OCI-LY3 (cell line): ENCODE data around the gene VPS35.

Experiments
- H2AFZ ChIP-seq: fragments of 200-600, 300-600 bp; shearing (Covaris generic); 2 replicates; pipeline ENCODE4 v1.6.0; 2014; ENCODE audit warnings: antibody characterized with exemption, low read depth, low read length
- H3K27ac ChIP-seq: fragments of 200-600, 300-600 bp; sonication (generic); 2 replicates; pipeline ENCODE4 v1.5.1; 2014; ENCODE audit warnings: mild to moderate bottlenecking, low read length, moderate library complexity, mixed read lengths
- H3K27me3 ChIP-seq: fragments of 200-600, 300-600 bp; sonication (generic); 2 replicates; pipeline ENCODE4 v1.6.1; 2014; ENCODE audit warnings: low read depth, low read length, mixed read lengths
- H3K36me3 ChIP-seq: fragments of 200-600, 300-600 bp; sonication (generic); replicated peaks from 2 replicates; pipeline ENCODE3; 2014; ENCODE audit warnings: low read depth, low read length, mixed read lengths
- H3K4me1 ChIP-seq: fragments of 300-600, 200-600 bp; sonication (generic); 2 replicates; pipeline ENCODE4 v1.6.1; 2014; ENCODE audit warnings: low read length, mixed read lengths
- H3K4me2 ChIP-seq: fragments of 200-600, 300-600 bp; sonication (generic); 2 replicates; pipeline ENCODE4 v1.6.1; 2014; ENCODE audit warnings: low read length, mixed read lengths
- H3K4me3 ChIP-seq: fragments of 300-600, 200-600 bp; sonication (generic); 2 replicates; pipeline ENCODE4 v1.5.1; 2014; ENCODE audit warnings: antibody characterized with exemption, mild to moderate bottlenecking, low read length, moderate library complexity
- H3K79me2 ChIP-seq: fragments of 300-600, 200-600 bp; shearing (Covaris generic); 2 replicates; pipeline ENCODE4 v1.6.1; 2014; ENCODE audit warnings: mild to moderate bottlenecking, low read length, mixed read lengths
- H3K9ac ChIP-seq: fragments of 300-600, 200-600 bp; shearing (Covaris generic); 2 replicates; pipeline ENCODE4 v1.6.0; 2014; ENCODE audit warnings: mild to moderate bottlenecking, low read length, moderate library complexity
- H3K9me3 ChIP-seq: fragments of 200-600, 300-600 bp; shearing (Covaris generic); 2 replicates; pipeline ENCODE4 v1.6.1; 2014; ENCODE audit warnings: low read length, mixed read lengths; ENCODE audit not compliant: insufficient read depth
- H4K20me1 ChIP-seq: fragments of 200-600, 300-600 bp; sonication (generic); 2 replicates; pipeline ENCODE4 v1.6.1; 2016; ENCODE audit warnings: low read length, mixed read lengths; ENCODE audit not compliant: insufficient read depth
- EZH2phosphoT487 ChIP-seq: fragments of 200-600 bp; shearing (Covaris generic); IDR thresholded peaks from 2 replicates; pipeline ENCODE4 v1.6.1; 2018; ENCODE audit warnings: antibody characterized with exemption, mixed run types, low read depth
- TF ChIP-seq, protein P1 (sequence below): fragments of 200-600, 300-600 bp; sonication (generic); IDR thresholded peaks from 2 replicates; pipeline ENCODE4 v1.5.1; 2014; ENCODE audit warnings: antibody characterized with exemption, low read length, low read depth

Gene VPS35

DNA sequence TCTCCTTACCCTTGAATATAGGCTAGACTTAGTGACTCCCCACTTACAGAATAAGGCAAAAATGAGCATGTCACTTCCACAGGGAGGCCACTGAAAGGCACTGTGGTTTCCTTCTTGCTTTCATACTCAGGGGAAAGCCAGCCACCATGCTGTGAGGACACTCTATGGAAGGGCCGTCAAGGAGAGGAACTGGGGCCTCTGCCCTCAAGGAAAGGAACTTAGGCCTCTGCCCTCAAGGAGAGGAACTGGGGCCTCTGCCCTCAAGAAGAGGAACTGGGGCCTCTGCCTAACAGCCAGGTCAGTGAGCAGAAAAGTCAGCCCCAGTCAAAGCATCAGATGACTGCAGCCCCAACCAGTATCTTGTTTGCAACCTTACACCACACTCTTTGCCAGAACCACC, 30.1 kb downstream of the VPS35 start:
- TF ChIP-seq EZH2phosphoT487: no peak
- TF ChIP-seq, protein P1, sequence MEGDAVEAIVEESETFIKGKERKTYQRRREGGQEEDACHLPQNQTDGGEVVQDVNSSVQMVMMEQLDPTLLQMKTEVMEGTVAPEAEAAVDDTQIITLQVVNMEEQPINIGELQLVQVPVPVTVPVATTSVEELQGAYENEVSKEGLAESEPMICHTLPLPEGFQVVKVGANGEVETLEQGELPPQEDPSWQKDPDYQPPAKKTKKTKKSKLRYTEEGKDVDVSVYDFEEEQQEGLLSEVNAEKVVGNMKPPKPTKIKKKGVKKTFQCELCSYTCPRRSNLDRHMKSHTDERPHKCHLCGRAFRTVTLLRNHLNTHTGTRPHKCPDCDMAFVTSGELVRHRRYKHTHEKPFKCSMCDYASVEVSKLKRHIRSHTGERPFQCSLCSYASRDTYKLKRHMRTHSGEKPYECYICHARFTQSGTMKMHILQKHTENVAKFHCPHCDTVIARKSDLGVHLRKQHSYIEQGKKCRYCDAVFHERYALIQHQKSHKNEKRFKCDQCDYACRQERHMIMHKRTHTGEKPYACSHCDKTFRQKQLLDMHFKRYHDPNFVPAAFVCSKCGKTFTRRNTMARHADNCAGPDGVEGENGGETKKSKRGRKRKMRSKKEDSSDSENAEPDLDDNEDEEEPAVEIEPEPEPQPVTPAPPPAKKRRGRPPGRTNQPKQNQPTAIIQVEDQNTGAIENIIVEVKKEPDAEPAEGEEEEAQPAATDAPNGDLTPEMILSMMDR: no peak
- H3K27me3 ChIP-seq: no peaks in the 10 kb centered on the region
- H3K79me2 ChIP-seq: no peaks in the 10 kb centered on the region
- H3K9me3 ChIP-seq: no peaks in the 10 kb centered on the region
- peaks cover 23% of the 10 kb centered on the region for H3K4me1 ChIP-seq
- peaks cover 9% of the 10 kb centered on the region for H4K20me1 ChIP-seq
- H3K4me2 ChIP-seq: peak overlapping the region; percentile 29
- H3K27ac ChIP-seq: peak overlapping the region; percentile 44
- H2AFZ ChIP-seq: no peak overlapping the region
- H3K9ac ChIP-seq: no peak overlapping the region
- no peak overlapping the region for H3K4me3 ChIP-seq
- peaks cover 39% of the 10 kb centered on the region for H3K36me3 ChIP-seq

DNA sequence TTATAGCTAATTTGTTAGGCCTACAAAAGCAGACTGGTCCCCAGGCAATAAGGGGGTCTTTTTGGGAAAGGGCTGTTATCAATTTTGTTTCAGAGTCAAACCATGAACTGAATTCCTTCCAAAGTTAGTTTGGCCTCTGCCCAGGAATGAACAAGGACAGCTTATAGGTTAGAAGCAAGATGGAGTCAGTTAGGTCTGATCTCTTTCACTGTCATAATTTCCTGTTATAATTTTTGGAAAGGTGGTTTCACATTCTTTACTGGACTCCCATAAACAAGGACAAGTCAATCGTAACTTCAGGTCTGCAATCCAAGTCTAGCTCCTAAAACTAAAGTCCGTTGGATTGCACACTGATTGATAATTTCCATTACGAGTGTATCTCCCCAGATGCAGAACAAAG, 37.7 kb downstream of the VPS35 start:
- Histone ChIP-seq H3K9ac (no peak overlapping the region), H3K27me3 (no peaks in the 10 kb centered on the region), H3K27ac (no peak overlapping the region), H2AFZ (no peak overlapping the region), H3K4me1 (no peaks in the 10 kb centered on the region), H3K36me3 (peaks cover 5% of the 10 kb centered on the region), H4K20me1 (no peaks in the 10 kb centered on the region), H3K4me2 (no peak overlapping the region), H3K9me3 (no peaks in the 10 kb centered on the region), H3K79me2 (no peaks in the 10 kb centered on the region), H3K4me3 (no peak overlapping the region)
- TF ChIP-seq, protein P1: no peak
- TF ChIP-seq EZH2phosphoT487: no peak

DNA sequence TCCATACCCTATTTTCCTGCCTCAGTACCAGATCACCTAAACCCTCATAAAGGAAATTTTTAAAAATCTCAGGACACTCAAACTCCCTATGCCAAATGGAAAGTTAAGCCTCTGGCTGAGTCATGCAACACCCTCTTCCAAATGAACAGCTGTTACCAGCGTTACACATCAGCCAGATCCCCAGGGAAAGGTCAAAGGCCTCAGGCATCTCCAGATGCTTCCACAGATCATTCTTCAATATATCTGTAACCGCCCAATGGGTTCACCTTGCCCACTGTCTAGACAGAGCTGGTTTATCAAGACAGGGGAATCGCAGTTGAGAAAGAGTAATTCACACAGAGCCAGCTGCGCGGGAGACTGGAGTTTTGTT, 38.7 kb downstream of the VPS35 start:
- TF ChIP-seq, protein P1: no peak
- TF ChIP-seq EZH2phosphoT487: no peak
- no peak overlapping the region for H2AFZ ChIP-seq
- H3K27ac ChIP-seq: no peak overlapping the region

GRCh38 chr16:46649588-46650253, 39.3 kb downstream of the VPS35 start:
- Histone ChIP-seq H3K27me3 (no peaks in the 10 kb centered on the region), H4K20me1 (no peaks in the 10 kb centered on the region), H2AFZ (no peak overlapping the region), H3K36me3 (no peaks in the 10 kb centered on the region), H3K9me3 (no peaks in the 10 kb centered on the region), H3K4me1 (no peaks in the 10 kb centered on the region), H3K79me2 (no peaks in the 10 kb centered on the region), H3K4me3 (no peak overlapping the region), H3K27ac (no peak overlapping the region), H3K4me2 (no peak overlapping the region), H3K9ac (no peak overlapping the region)
- no peak for TF ChIP-seq EZH2phosphoT487
- TF ChIP-seq, protein P1: no peak

More for the DNA sequence above, 38.7 kb downstream of the VPS35 start:
- no peaks in the 10 kb centered on the region for H3K4me1 ChIP-seq
- H3K4me2 ChIP-seq: no peak overlapping the region
- H3K36me3 ChIP-seq: no peaks in the 10 kb centered on the region
- no peak overlapping the region for H3K9ac ChIP-seq
- H3K9me3 ChIP-seq: no peaks in the 10 kb centered on the region
- H3K4me3 ChIP-seq: no peak overlapping the region
- no peaks in the 10 kb centered on the region for H3K79me2 ChIP-seq
- no peaks in the 10 kb centered on the region for H4K20me1 ChIP-seq
- H3K27me3 ChIP-seq: no peaks in the 10 kb centered on the region
